GM12801 (cell line): ENCODE data around the gene SAPCD2.

Experiments
- TF ChIP-seq, protein P1 (sequence below): IDR thresholded peaks from one replicate; pipeline ENCODE4 v1.5.1; 2011; ENCODE audit warnings: control low read depth; ENCODE audit not compliant: insufficient read length; ENCODE audit errors: extremely low read depth

Gene SAPCD2

DNA sequence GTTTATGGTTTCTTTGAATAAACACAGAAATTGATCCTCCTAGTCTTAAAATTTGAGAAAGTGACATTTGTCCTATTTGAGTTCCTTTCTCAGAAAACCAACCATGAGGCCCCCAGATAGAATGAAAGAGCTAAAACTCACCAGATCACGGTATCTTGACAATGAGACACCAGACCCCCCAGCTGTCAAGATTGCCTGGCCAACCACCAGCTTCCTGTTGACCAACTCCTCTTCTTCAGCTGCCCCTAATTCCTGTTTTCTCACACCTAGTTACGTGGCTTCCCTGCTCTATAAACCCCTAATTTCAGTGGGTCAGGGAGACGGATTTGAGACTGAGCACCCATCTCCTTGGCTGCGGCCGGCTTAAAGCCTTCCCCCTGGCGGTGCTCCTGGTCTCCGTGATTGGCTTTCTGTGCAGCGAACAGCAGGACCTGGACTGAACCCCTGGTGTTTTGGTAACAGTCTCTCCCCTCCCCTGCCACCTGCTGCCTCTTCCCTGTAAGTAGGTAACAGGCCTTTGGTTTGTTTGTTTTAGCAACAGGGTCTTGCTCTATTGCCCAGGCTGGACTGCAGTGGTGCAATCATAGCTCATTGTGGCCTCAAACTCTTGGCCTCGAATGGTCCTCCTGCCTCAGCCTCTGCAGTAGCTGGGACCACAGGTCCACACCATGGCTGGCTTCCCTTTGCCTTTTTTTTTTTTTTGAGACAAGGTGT is 11.7 kb downstream of the SAPCD2 start:
- TF ChIP-seq, protein P1, sequence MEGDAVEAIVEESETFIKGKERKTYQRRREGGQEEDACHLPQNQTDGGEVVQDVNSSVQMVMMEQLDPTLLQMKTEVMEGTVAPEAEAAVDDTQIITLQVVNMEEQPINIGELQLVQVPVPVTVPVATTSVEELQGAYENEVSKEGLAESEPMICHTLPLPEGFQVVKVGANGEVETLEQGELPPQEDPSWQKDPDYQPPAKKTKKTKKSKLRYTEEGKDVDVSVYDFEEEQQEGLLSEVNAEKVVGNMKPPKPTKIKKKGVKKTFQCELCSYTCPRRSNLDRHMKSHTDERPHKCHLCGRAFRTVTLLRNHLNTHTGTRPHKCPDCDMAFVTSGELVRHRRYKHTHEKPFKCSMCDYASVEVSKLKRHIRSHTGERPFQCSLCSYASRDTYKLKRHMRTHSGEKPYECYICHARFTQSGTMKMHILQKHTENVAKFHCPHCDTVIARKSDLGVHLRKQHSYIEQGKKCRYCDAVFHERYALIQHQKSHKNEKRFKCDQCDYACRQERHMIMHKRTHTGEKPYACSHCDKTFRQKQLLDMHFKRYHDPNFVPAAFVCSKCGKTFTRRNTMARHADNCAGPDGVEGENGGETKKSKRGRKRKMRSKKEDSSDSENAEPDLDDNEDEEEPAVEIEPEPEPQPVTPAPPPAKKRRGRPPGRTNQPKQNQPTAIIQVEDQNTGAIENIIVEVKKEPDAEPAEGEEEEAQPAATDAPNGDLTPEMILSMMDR, result no peak

DNA sequence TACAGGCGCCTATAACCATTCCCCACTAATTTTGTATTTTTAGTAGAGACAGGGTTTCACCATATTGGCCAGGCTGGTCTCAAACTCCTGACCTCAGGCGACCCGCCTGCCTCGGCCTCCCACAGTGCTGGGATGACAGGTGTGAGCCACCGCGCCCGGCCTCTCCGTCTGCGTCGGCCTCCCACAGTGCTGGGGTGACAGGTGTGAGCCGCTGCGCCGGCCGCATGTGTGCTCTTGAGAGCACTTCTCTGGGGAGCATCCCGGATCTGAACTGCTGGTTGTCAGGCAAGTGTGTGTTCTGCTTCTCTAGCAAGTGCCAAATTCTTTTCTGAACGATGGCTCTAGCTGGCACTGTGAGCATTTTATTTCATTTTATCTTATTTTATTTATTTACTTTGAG is 12.8 kb downstream of the SAPCD2 start:
- TF ChIP-seq, protein P1, result no peak

DNA sequence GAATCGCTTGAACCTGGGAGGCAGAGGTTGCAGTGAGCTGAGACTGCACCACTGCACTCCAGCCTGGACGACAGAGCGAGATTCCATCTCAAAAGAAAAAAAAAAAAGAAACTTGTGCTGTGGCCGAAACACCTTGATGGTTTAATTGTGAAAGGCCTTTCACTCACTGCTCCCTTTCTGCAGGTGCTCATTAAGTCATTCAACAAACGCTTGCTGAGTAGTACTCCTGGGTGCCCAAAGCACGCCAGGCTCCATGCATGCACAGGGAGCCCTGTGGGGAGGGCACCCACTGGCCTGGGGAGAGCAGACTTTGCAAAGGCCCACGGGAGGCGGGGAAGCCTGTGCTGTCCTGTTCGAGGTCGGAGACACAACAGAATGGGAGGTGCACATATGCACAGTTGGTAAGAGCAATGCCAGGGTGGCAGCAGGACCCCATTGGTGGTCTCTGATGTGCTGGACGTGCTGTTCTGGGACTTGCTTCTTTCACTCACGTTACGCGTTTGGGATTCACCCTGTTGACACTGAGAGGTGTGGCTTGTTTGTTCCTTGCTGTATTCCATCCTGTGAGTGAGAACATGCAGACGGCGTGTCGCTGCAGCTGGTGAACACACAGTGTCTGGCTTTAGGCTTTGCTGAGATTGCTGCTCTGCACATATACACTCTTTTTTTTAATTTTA is 13.5 kb downstream of the SAPCD2 start:
- TF ChIP-seq, protein P1, result no peak

DNA sequence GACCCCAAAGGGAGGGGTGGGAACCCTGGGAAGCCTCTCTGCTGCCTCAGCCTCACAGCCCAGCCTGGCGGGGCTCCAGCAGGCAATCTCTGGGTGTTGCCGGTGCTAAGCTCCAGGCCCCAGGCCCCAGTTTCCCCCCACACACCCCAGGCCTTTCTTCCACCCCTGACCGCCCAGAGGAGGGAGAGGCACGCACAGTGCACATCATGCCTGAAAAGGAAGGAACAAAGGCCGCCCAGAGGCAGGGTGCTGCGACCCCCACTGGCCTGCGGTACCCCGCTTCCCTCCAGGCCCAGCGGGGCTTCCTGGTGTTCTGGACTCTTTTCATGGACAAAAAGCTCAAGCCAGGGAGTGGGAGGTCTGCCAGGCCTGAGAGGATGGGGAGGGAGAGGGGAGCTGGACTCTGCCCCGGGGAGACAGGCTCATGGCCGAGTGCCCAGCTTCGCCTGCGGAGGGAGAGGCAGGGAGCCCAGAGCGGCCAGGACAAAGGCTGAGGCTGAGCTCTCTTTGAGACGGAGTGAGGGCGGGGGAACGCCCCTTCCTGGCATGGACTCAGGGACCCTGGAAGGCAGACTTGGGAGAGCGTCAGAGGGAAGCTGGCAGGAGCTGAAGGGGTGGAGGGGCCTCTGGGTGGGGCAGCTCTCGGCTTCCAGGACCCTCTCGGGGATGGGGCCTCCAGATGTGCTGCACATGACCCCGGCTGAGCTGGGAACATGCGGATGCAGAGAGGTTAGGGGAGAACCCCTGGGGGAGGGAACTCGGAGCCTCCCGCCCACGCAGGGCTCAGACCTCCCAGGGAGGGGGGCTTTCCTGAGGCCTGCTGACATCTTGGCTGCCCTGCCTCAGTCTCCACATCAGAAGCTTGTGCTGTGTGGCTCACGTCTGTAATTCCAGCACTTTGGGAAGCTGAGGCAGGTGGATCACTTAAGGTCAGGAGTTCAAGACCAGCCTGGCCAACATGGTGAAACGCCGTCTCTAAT is 14.7 kb downstream of the SAPCD2 start:
- TF ChIP-seq, protein P1, result no peak

DNA sequence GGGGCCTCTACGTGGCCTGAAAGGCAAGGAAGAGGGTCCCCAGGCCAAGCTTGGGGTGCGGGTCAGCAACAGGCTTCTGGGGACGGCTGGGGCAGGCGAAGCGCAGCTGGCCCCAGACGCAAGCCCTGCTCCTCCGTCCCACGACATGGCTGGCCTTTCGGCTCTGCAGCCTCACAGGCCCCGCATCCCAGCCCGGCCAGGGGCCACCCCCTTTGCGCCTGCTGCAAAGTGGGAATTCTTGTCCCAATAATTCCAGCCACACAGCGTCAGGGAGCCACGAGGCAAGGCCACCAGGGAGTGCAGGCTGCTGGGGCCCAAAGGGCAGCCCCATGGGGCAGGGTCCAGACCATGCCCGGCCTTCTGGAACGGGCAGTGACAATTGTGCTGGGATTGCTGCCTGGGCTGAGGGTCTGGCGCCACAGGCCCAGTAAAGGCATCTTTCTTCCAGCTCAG is 15.4 kb downstream of the SAPCD2 start:
- TF ChIP-seq, protein P1, result no peak

DNA sequence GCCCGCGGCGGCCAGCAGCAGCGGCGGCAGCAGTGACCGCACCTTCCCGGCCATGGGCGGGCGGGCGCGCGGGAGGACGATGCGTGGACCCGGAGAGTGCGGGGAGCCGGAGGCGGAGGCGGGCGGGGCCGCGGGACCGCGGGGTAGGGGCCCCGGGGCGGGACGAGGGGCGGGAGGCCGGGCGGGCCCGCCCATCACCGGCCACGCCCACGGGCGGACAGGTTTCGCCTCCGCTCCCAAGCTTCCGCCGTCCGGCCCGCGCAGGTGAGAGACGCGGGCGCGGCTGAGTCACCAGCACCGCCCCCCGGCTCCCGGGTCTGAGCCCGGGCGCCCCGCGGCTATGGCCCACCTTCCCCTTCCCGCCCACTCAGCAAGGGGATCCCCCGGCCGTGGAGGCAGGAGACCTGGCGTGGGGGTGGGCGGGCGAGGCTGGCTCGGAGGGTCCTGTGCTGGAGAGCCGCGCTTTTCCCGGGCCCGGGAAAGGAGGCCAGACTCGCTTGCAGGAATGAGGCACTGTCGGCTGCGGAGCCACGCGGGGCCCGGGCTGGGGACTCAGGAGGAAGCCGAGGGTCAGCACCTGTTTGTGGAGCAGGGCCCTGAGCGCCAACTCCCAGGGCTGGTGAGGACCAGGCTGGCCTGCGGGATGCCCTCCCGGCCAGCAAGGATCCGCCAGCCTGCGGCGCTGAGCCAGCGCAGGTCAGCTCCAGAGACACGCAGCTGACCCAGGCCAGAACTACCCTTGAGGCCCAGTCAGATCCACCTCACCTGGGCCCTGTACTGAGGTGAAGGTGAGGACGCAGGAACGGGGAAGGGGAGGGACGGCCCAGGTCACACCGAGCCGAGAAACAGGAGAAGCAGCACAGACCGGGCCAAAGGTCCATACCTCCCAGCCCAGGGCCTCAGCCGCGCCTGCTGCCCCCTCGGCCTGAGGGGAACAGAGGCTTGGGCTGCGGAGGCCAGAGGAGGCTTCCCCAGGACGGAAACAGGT is 16.1 kb downstream of the SAPCD2 start, which contains the start of gene ENTPD2:
ENTPD2 (minus strand) TSS at position 118 of the 988 bp plus-strand sequence; CDS start at position 54, 64 bp downstream.
- TF ChIP-seq, protein P1, result no peak
